ENCODE data around the gene WT1.

- TF ChIP-seq CTCF (IDR thresholded peaks at IDR 0.05; ENCODE audit: low read depth, low read length, missing input control) (no peak), RAD21 (IDR thresholded peaks at IDR 0.05) (no peak), TAF1 (conservative IDR thresholded peaks at IDR 0.05) (no peak), MAX (IDR thresholded peaks at IDR 0.05) (no peak), EGR1 (IDR thresholded peaks at IDR 0.05; ENCODE audit: low read depth in 2 of 2) (no peak)
These were observed 31.1 kb upstream of the WT1 start for GRCh38 chr11:32466279-32466915.

Data from liver (tissue), 3 donors.